ENCODE measurements around the gene PBX3.

The PBX3 gene

DNA sequence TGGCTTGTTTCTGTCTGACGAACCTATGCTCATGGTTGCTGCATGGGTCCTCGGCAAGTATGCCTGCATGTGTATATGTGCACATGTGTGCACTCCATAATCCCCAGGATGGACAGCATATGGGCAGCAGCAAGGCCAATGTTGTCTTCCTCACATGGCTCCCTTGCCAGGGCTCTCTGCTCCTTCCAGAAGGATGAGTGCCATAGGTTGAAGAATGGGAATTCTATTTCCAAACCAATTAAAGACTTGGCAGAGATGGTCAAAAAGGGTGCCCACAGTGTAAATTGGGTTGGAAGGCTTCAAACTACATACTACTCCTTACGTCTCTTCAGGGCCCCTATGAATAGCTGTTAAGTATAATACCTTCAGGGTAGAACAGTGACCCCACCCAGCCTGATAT, 212.1 kb downstream of the PBX3 start:
- DNase-seq (ENCODE audit: low spot score in 2 of 2), result no peak
- Histone ChIP-seq H3K27me3 (ENCODE audit: low read depth) (no peaks in the 10 kb centered on the region), H3K4me3 (no peak overlapping the region), H3K4me1 (no peaks in the 10 kb centered on the region), H3K36me3 (replicated peaks) (peaks cover 10% of the 10 kb centered on the region; the same call in 1 of the 2 replicates), H3K9me3 (no peaks in the 10 kb centered on the region)
- in situ Hi-C loops (cut with MboI; ENCODE audit: low sequenced_read_pairs), result no loop called here

DNA sequence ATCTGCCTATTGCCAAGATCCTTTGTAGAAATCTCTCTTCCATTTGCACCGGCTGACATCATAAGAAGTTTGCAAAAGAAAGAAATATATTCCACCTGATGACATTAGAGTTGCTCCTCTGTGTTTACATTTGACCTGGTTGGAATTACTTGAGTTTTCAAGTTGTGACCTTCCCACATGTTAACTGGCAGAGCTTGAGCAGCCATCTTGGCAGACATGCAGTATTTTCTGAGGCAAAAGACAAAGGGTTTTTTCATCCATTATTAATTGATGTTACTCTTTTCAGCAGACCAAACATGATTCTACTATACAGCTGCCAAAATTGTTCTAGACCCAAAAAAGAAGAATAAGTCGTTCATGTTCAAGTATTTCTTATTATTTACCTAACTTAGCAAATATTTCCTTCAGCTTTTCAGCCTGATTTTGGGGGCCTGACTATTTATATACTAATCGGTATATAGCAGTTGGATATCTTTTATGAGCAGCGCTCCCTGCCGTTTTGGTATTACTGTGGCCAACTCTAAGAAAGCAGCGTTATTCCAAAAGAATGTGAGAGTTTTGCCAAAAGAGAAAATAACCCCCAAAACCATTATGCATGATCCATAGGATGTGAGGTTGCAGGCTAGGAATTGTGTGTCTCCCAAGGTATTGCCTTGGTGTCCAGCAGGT, 212.9 kb downstream of the PBX3 start:
- H3K27me3 ChIP-seq (ENCODE audit: low read depth), result no peaks in the 10 kb centered on the region
- no peaks in the 10 kb centered on the region for H3K9me3 ChIP-seq
- DNase-seq (ENCODE audit: low spot score in 2 of 2), result no peak
- no peak overlapping the region for H3K4me3 ChIP-seq
- peaks cover 10% of the 10 kb centered on the region; the same call in 1 of the 2 replicates for H3K36me3 ChIP-seq (replicated peaks)
- in situ Hi-C loops (cut with MboI; ENCODE audit: low sequenced_read_pairs), result no loop called here
- no peaks in the 10 kb centered on the region for H3K4me1 ChIP-seq

DNA sequence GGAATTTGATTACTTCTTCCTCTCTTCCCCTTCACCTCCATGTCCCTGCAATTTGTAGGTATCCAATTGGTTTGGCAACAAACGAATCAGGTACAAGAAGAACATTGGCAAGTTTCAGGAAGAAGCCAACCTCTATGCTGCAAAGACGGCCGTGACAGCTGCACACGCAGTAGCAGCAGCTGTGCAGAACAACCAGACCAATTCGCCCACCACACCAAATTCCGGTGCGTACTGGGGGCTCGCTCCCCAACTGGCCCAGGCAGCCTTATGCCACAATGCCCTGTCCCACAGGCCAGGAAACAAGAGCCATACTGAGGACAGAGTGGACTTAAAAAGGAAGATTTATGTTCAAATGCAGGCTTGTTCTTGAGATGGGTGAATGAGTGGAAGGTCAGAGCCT, 213.5 kb downstream of the PBX3 start:
- Histone ChIP-seq H3K9me3 (no peaks in the 10 kb centered on the region), H3K4me3 (no peak overlapping the region), H3K27me3 (ENCODE audit: low read depth) (no peaks in the 10 kb centered on the region), H3K4me1 (no peaks in the 10 kb centered on the region), H3K36me3 (replicated peaks) (peaks cover 10% of the 10 kb centered on the region)
- DNase-seq (ENCODE audit: low spot score in 2 of 2), result no peak
- in situ Hi-C loops (cut with MboI; ENCODE audit: low sequenced_read_pairs), result no loop called here

DNA sequence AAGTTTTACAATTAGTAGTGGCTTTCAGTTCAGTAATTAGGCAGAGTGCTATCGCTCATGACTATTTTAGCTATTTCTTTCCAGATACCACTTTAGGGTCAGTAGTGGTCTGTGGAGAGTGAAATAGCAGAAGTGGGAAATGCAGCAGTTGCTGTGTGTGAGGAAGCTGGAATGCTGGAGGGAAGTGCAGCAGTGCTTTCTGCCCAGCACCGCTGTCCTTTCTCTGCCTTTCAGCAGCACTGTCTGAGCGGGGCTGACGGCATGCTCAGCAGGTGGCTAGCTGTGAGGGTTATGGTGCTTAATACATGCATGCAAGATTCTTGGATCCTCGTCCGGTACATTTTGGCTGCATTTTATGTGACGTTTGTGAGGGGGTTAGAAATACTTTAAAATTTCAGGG, 213.9 kb downstream of the PBX3 start:
- Histone ChIP-seq H3K9me3 (no peaks in the 10 kb centered on the region), H3K4me1 (no peaks in the 10 kb centered on the region), H3K36me3 (replicated peaks) (peaks cover 14% of the 10 kb centered on the region), H3K4me3 (no peak overlapping the region), H3K27me3 (ENCODE audit: low read depth) (no peaks in the 10 kb centered on the region)
- in situ Hi-C loops (cut with MboI; ENCODE audit: low sequenced_read_pairs), result no loop called here
- no peak for DNase-seq (ENCODE audit: low spot score in 2 of 2)

DNA sequence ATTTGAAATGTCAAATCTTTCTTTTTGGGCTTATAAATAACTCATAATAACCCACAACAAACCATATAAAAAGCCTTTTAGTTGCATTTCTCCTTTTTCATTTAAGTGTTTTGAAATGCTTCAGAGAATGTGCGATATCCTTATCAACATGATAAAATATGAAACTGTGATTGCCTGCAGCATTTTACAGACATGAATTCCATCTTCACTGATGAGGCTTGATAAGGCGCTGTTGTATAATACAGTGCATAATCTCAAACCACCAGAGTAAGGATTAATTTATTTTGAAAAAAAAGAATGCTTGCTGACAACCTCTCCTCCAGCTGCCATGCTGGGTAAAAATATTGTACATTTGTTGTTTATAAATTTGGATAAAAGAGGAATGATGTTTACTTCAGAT, 216.8 kb downstream of the PBX3 start:
- in situ Hi-C loops (cut with MboI; ENCODE audit: low sequenced_read_pairs), result no loop called here
- DNase-seq (ENCODE audit: low spot score in 2 of 2), result no peak
- no peaks in the 10 kb centered on the region for H3K9me3 ChIP-seq
- H3K27me3 ChIP-seq (ENCODE audit: low read depth), result no peaks in the 10 kb centered on the region
- H3K36me3 ChIP-seq (replicated peaks), result peaks cover 16% of the 10 kb centered on the region
- no peak overlapping the region for H3K4me3 ChIP-seq
- H3K4me1 ChIP-seq, result no peaks in the 10 kb centered on the region

DNA sequence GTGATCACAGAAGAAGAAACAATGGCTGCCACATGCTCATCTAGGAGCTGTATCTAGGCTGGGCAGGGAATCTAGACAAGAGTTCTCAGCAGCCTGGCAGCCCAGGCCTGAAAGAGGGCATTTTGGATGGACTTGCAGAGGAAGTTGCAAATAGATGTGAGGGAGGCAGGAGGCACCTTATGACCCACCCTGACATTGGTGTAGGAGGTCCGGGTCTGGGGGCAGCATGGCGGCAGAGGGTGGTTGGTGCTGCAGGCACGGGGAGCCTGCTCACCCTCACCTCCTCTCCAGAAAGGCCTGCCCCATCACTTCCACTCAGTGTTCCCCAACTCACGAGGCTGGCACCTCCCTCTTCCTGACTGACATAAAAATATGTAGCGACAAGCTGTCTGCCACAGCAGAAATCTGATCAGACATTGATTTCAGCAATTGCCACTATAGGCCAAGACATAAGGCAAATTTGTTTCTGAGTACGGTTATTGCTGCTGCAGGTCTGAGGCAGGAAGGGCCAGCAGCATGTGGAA, 217.6 kb downstream of the PBX3 start:
- Histone ChIP-seq H3K36me3 (replicated peaks) (peaks cover 16% of the 10 kb centered on the region), H3K9me3 (no peaks in the 10 kb centered on the region), H3K4me1 (no peaks in the 10 kb centered on the region), H3K4me3 (no peak overlapping the region), H3K27me3 (ENCODE audit: low read depth) (no peaks in the 10 kb centered on the region)
- in situ Hi-C loops (cut with MboI; ENCODE audit: low sequenced_read_pairs), result no loop called here
- no peak for DNase-seq (ENCODE audit: low spot score in 2 of 2)

DNA sequence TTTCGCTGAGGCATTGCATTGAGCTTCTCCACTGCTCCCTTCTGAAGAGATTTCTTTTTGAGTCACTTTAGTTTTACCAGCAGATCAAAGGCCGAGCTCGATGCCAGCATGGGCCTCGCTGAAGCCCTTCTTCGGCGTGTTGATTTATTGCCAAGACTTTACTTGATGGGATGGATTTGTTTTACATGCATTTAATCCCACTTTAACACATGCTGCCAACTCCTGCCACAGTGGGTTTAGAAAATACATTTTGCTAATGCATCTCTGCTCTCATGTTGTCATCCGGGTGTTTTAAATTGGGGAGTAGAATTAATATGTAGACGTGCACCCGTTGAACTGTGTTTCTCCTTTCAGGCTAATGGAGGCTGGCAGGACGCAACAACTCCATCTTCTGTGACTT, 218.3 kb downstream of the PBX3 start:
- Histone ChIP-seq H3K4me3 (no peak overlapping the region), H3K27me3 (ENCODE audit: low read depth) (no peaks in the 10 kb centered on the region), H3K9me3 (no peaks in the 10 kb centered on the region), H3K36me3 (replicated peaks) (peaks cover 16% of the 10 kb centered on the region), H3K4me1 (no peaks in the 10 kb centered on the region)
- no peak for DNase-seq (ENCODE audit: low spot score in 2 of 2)
- in situ Hi-C loops (cut with MboI; ENCODE audit: low sequenced_read_pairs), result no loop called here

DNA sequence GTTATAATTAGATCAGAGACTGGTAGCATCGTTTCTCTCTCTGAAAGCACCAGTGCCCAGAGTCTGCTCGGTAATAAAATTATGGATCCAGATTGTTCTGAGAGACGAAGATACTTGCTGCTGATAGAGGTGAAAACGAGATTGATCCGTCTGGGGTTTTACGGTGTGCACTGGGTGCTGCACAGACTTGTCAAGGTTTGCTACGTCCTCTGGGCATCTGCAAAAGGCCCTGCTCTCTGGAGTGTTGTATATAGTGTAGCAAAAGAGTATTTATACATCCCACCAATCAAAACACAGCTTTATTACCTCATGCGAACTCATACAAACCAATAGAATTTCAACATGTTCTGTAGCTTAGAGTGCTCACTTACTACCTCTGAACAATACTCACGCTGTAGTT, 219.3 kb downstream of the PBX3 start:
- in situ Hi-C loops (cut with MboI; ENCODE audit: low sequenced_read_pairs), result no loop called here
- Histone ChIP-seq H3K27me3 (ENCODE audit: low read depth) (no peaks in the 10 kb centered on the region), H3K36me3 (replicated peaks) (peaks cover 16% of the 10 kb centered on the region), H3K4me1 (no peaks in the 10 kb centered on the region), H3K4me3 (no peak overlapping the region), H3K9me3 (no peaks in the 10 kb centered on the region)
- DNase-seq (ENCODE audit: low spot score in 2 of 2), result no peak

DNA sequence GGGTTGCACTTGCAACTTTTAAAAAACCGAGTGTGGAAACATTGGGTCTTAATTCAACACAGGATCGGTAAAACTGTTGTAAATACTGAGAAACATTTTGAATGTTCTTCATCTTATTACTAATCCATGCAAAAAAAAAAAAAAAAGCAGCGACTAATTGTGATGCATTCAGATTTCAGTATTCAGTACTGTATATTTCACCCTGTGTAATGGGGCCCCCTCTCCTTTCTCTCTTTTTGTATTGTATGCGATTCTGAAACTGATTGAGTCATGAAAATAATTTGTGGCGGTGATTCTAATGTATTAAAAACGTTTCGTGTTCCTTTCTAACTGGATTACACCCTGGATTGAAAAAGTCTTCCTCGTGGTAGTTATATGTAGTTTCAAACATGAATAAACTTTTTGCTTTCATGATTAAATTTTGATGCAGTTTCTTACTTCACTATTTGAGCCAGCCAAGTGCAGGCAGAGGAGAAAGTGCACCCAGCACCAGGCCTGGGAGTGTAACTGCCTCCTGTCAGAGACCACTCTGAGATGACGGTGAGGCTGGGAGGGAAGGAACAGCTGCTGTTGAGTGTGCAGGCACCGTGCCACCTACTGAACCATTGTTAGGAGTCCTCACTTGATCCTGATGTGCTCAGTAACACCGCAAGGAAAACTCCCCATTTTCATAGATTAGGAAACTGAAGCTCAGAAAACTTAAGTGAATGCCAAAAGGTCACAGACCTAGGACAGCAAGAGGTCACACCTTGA, 220.0 kb downstream of the PBX3 start:
- Histone ChIP-seq H3K36me3 (replicated peaks) (peaks cover 16% of the 10 kb centered on the region), H3K9me3 (no peaks in the 10 kb centered on the region), H3K4me1 (no peaks in the 10 kb centered on the region), H3K27me3 (ENCODE audit: low read depth) (no peaks in the 10 kb centered on the region), H3K4me3 (no peak overlapping the region)
- in situ Hi-C loops (cut with MboI; ENCODE audit: low sequenced_read_pairs), result no loop called here
- DNase-seq (ENCODE audit: low spot score in 2 of 2), result no peak

DNA sequence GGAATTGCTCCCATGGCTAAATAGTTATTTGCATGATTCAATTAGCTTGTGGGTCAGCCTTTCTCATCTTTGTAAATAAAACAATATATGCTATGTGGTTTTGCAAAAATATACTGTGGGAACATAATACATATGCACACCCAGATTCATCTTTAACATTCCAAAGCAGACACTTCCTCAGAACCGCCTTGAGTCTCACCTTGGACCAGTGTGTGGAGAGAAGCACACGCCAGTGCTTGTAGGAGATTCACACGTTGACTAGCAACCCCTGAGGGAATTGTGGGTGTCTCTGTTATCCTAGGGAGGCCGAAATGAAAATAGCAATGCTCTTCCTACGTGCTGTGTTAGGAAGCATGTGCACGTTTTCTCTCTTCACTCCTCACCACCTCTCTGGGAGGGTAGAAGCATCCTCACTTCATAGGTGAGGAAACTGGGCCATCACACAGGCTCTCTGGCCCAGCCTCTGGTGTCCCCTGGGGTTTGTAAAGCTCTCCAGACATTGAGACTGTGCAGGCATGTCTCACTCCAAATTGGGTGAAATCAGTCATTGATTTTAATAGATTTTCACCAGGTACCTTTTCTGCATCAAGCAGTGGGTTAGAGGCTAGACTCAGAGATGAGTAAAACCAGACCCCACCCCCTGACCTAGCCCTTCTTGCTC, 221.7 kb downstream of the PBX3 start:
- in situ Hi-C loops (cut with MboI; ENCODE audit: low sequenced_read_pairs), result no loop called here
- Histone ChIP-seq H3K36me3 (replicated peaks) (peaks cover 9% of the 10 kb centered on the region), H3K9me3 (no peaks in the 10 kb centered on the region), H3K27me3 (ENCODE audit: low read depth) (no peaks in the 10 kb centered on the region), H3K4me3 (no peak overlapping the region), H3K4me1 (no peaks in the 10 kb centered on the region)
- DNase-seq (ENCODE audit: low spot score in 2 of 2), result no peak

DNA sequence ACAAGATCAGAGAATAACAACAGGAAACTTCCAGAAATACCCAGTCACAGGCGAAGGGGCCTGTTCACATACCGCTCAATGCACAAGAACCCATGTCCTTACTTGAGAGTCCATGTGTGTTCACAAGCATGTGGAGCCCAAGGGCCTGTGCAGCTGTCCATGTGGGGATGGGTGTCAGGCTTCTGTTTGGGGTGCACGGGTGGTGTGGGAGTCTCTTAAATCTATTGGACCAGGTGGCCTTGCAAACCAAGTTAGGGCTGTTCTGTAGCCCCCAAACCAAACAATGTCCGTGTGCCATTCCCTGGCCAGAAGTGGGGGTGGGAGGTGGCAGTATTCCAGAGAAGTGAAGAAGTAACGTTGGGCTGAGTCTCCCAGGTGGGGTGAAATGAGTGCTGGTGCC, 222.3 kb downstream of the PBX3 start:
- in situ Hi-C loops (cut with MboI; ENCODE audit: low sequenced_read_pairs), result no loop called here
- H3K4me3 ChIP-seq, result no peak overlapping the region

DNA sequence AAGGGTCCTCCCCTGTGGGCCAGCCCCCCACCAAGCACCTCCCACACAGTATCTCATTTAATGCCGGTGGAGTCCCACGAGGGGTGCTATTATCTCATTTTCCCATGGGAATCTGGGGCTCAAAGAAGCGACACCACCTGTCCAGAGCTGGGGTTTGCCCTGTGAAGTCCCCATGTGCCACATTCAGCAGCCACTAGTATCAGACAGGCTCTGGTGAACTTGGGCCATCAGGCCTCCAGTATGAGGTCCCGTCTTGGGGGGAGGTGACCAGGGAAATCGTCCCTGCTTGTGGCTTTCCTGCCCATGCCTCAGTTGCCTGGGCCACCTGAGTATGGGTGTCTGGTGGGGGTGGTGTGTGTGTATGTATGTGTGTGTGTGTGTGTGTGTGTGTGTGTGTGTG, 222.7 kb downstream of the PBX3 start:
- Histone ChIP-seq H3K4me1 (no peaks in the 10 kb centered on the region), H3K9me3 (no peaks in the 10 kb centered on the region), H3K27me3 (ENCODE audit: low read depth) (no peaks in the 10 kb centered on the region), H3K36me3 (replicated peaks) (peaks cover 6% of the 10 kb centered on the region), H3K4me3 (no peak overlapping the region)
- DNase-seq (ENCODE audit: low spot score in 2 of 2), result no peak
- in situ Hi-C loops (cut with MboI; ENCODE audit: low sequenced_read_pairs), result no loop called here

More for the DNA sequence above, 222.3 kb downstream of the PBX3 start:
- H3K4me1 ChIP-seq, result no peaks in the 10 kb centered on the region
- no peaks in the 10 kb centered on the region for H3K27me3 ChIP-seq (ENCODE audit: low read depth)
- H3K36me3 ChIP-seq (replicated peaks), result peaks cover 6% of the 10 kb centered on the region
- H3K9me3 ChIP-seq, result no peaks in the 10 kb centered on the region
- DNase-seq (ENCODE audit: low spot score in 2 of 2), result no peak

DNA sequence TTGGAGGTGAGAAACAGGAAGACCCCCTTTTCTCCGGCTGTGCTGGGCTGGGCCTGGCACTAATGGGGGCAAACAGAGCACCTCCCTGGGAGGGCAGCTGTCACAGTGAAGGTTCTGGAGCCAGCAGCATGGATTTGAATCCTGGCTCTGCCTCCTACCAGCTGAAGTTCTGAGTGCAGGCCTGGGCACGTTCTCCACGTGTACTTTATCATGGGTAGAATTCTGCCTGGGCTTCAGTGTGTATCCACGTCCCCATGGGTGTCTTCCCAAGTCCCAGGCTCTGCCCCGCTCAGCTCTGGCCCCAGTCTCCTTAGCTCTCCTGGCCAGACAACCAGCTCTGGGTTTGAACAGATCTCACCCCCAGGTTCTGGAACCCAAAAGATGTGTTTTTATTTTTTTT, 223.2 kb downstream of the PBX3 start:
- Histone ChIP-seq H3K36me3 (replicated peaks) (peaks cover 6% of the 10 kb centered on the region), H3K4me3 (no peak overlapping the region), H3K9me3 (no peaks in the 10 kb centered on the region; the same call in 1 of the 2 replicates), H3K27me3 (ENCODE audit: low read depth) (no peaks in the 10 kb centered on the region), H3K4me1 (no peaks in the 10 kb centered on the region)
- no peak for DNase-seq (ENCODE audit: low spot score in 2 of 2)
- in situ Hi-C loops (cut with MboI; ENCODE audit: low sequenced_read_pairs), result no loop called here

DNA sequence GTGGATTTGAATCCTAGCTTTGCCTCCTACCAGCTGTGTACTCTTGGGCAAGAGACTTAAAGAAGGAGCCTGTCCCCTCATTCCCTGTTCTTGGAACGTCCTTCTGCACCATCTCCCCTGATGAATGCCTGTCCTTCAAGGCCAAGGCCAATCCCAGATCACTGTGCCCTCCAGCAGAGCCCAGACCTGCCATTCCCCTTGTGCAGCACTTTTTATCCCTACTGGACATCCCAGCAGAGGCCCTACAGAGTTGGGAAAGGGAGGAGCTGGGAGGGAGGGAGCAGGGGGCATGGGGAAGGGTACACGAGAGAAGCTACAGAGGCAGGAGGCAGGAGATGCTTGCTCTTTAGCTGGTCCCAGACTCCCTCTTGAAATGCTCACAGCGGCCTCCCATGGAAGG, 223.9 kb downstream of the PBX3 start:
- no peak for DNase-seq (ENCODE audit: low spot score in 2 of 2)
- H3K27me3 ChIP-seq (ENCODE audit: low read depth), result no peaks in the 10 kb centered on the region
- no peaks in the 10 kb centered on the region for H3K4me1 ChIP-seq
- in situ Hi-C loops (cut with MboI; ENCODE audit: low sequenced_read_pairs), result no loop called here
- no peaks in the 10 kb centered on the region; the same call in 1 of the 2 replicates for H3K9me3 ChIP-seq
- H3K36me3 ChIP-seq (replicated peaks), result peaks cover 2% of the 10 kb centered on the region
- no peak overlapping the region for H3K4me3 ChIP-seq

Data from HAP-1 (cell line).